ENCODE results near the gene FAM163B.

GRCh38 chr9:133529457-133529856 is 79.7 kb downstream of the FAM163B start:
- TF ChIP-seq FOXJ3 (CRISPR knock-in tag; IDR thresholded peaks at IDR 0.05) (no peak), NR0B1 (IDR thresholded peaks at IDR 0.05; ENCODE audit: partially characterized antibody) (no peak), ARNT (IDR thresholded peaks at IDR 0.05) (no peak), CTCF (IDR thresholded peaks at IDR 0.05 in 2 of 3, conservative IDR thresholded peaks at IDR 0.05 in 1 of 3; ENCODE audit: insufficient read depth in 2 of 3, low read depth in 1 of 3, low read length in 3 of 3) (no peak), SP1 (CRISPR knock-in tag; IDR thresholded peaks at IDR 0.05) (no peak), FOXP1 (CRISPR knock-in tag; IDR thresholded peaks at IDR 0.05) (no peak), UBTF (IDR thresholded peaks at IDR 0.05; ENCODE audit: borderline replicate concordance in 1 of 2, low read depth in 2 of 2, low read length in 2 of 2) (no peak), FOXK2 (conservative IDR thresholded peaks at IDR 0.05 in 1 of 2, IDR thresholded peaks at IDR 0.05 in 1 of 2; ENCODE audit: low read depth in 2 of 2) (no peak), HDAC2 (IDR thresholded peaks at IDR 0.05) (no peak), ZNF316 (IDR thresholded peaks at IDR 0.05) (no peak), ZNF318 (IDR thresholded peaks at IDR 0.05; ENCODE audit: borderline replicate concordance in 1 of 2, low read depth in 1 of 2) (no peak), NONO (IDR thresholded peaks at IDR 0.05; ENCODE audit: low read depth in 2 of 2, low read length in 1 of 2) (no peak)

Measured in K562 (cell line).